Activated naive CD8-positive, alpha-beta T cell (primary cell): ENCODE data around the gene DLG2.
"Not testable (repeated sequence)": the region's sequence is repeated elsewhere in the genome, so short reads cannot be mapped to it uniquely, and the experiment has no call there.

Experiments
- H3K27ac Mint-ChIP-seq: one replicate; pipeline ENCODE4 v1.8.0; 2021; ENCODE audit warnings: mixed read lengths
- H3K27me3 Mint-ChIP-seq: one replicate; pipeline ENCODE4 v1.8.0; 2021; ENCODE audit warnings: mixed read lengths
- H3K36me3 Mint-ChIP-seq: one replicate; pipeline ENCODE4 v1.8.0; 2021; ENCODE audit warnings: mixed read lengths
- H3K4me1 Mint-ChIP-seq: one replicate; pipeline ENCODE4 v1.8.0; 2021; ENCODE audit warnings: low read depth, mixed read lengths
- H3K4me3 Mint-ChIP-seq: one replicate; pipeline ENCODE4 v1.8.0; 2021; ENCODE audit warnings: mild to moderate bottlenecking, mixed read lengths
- H3K9me3 Mint-ChIP-seq: one replicate; pipeline ENCODE4 v1.8.0; 2021; ENCODE audit warnings: low read depth, mixed read lengths

DLG2 gene

GRCh38 chr11:84316866-84317555, 1310.1 kb downstream of the DLG2 start:
- no peak overlapping the region for H3K4me3 Mint-ChIP-seq
- H3K4me1 Mint-ChIP-seq, result no peaks in the 10 kb centered on the region
- H3K9me3 Mint-ChIP-seq, result peaks cover 8% of the 10 kb centered on the region
- H3K36me3 Mint-ChIP-seq, result no peaks in the 10 kb centered on the region
- H3K27me3 Mint-ChIP-seq, result no peaks in the 10 kb centered on the region
- H3K27ac Mint-ChIP-seq, result no peak overlapping the region

DNA sequence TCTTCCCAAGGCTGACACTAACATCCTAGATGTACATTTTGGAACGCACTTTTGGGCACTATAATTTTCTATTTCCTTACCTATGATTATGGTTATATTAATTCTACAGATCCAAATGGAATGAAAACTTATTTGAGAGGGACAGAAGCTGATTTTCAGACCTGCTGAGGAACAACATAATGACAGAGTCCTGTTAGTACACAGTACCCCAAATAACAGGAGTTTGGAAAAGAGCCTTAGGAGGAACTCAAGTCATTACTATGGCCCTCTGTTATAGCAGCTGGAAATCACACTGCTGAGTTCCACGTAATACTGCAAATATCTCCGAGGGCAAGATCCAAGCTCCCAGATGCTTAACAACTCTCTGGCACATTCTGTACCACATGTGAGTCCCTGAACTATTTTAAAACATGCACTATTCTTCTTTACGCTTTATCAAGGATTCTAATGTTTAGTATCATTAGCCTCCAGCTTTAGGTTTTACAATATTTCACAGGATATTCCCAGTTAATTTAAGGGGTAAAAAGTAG, 1313.2 kb downstream of the DLG2 start:
- no peak overlapping the region for H3K4me3 Mint-ChIP-seq

GRCh38 chr11:84310268-84310667, 1316.9 kb downstream of the DLG2 start:
- Mint-ChIP-seq H3K27me3 (no peaks in the 10 kb centered on the region), H3K9me3 (peaks cover 11% of the 10 kb centered on the region), H3K4me3 (no peak overlapping the region), H3K27ac (no peak overlapping the region), H3K36me3 (peaks cover 2% of the 10 kb centered on the region), H3K4me1 (no peaks in the 10 kb centered on the region)

More for the DNA sequence above, 1313.2 kb downstream of the DLG2 start:
- H3K4me1 Mint-ChIP-seq, result no peaks in the 10 kb centered on the region
- no peaks in the 10 kb centered on the region for H3K27me3 Mint-ChIP-seq
- no peaks in the 10 kb centered on the region for H3K36me3 Mint-ChIP-seq
- H3K9me3 Mint-ChIP-seq, result peaks cover 7% of the 10 kb centered on the region
- H3K27ac Mint-ChIP-seq, result no peak overlapping the region

DNA sequence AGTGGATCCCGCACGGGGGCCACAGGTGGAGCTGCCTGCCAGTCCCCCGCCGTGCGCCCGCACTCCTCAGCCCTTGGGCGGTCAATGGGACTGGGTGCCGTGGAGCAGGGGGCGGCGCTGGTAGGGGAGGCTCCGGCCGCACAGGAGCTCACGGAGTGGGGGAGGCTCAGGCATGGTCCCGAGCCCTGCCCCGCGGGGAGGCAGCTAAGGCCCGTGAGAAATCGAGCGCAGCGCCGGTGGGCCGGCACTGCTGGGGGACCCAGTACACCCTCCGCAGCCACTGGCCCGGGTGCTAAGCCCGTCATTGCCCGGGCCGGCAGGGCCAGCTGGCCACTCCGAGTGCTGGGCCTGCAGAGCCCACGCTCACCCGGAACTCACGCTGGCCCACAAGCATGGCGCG, 1318.7 kb downstream of the DLG2 start:
- H3K9me3 Mint-ChIP-seq, result peaks cover 11% of the 10 kb centered on the region
- H3K27me3 Mint-ChIP-seq, H3K27ac Mint-ChIP-seq, H3K36me3 Mint-ChIP-seq, H3K4me3 Mint-ChIP-seq, H3K4me1 Mint-ChIP-seq: not testable (repeated sequence)

- Mint-ChIP-seq H3K4me3 (no peak overlapping the region), H3K27me3 (no peaks in the 10 kb centered on the region), H3K9me3 (peaks cover 10% of the 10 kb centered on the region), H3K4me1 (no peaks in the 10 kb centered on the region), H3K36me3 (no peaks in the 10 kb centered on the region), H3K27ac (no peak overlapping the region)
These were observed 1327.1 kb downstream of the DLG2 start for GRCh38 chr11:84300092-84300491.

DNA sequence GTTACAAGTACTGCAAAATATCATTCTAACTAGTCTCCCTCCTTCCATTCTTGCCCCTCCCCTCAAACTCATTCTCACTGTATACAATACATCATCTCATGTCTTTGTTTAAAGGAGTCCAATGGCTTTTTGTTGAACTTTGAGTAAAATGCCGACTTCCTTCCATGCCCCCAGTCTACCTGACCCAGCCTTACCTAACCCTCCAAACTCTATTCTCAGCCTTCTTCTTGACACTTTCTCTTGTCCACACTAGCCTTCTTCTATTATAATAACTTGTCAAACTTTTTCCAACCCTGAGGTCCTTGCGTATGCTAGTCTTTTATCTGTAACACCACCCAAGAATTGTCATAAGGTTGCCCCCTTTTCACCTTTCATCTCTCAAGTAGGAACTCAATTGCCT, 1329.6 kb downstream of the DLG2 start:
- Mint-ChIP-seq H3K36me3 (no peaks in the 10 kb centered on the region), H3K4me1 (no peaks in the 10 kb centered on the region), H3K9me3 (peaks cover 10% of the 10 kb centered on the region), H3K27ac (no peak overlapping the region), H3K27me3 (no peaks in the 10 kb centered on the region), H3K4me3 (no peak overlapping the region)

DNA sequence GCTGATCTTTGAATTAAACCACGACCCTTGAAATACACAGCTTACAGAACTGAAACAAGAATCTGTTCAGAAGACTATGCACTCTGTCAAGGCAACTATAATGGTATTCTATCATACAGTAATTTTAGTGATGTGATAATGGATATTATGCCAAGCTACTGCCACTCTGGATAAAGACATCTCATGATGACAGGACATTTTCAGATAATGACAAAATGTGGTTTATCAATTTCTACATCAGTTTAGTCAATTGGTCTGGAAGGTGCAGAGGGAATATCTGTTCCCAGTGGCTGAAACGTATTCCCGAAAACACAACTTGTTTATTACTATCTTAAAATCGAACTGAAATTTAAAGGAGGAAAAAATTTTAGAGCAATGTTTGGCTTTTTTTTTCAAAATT, 1331.3 kb downstream of the DLG2 start:
- Mint-ChIP-seq H3K4me1 (no peaks in the 10 kb centered on the region), H3K36me3 (no peaks in the 10 kb centered on the region), H3K27me3 (no peaks in the 10 kb centered on the region), H3K27ac (no peak overlapping the region), H3K4me3 (no peak overlapping the region), H3K9me3 (peaks cover 10% of the 10 kb centered on the region)

GRCh38 chr11:84292955-84293354, 1334.2 kb downstream of the DLG2 start:
- H3K36me3 Mint-ChIP-seq, result no peaks in the 10 kb centered on the region
- H3K4me1 Mint-ChIP-seq, result no peaks in the 10 kb centered on the region
- H3K9me3 Mint-ChIP-seq, result peaks cover 10% of the 10 kb centered on the region
- H3K27me3 Mint-ChIP-seq, result no peaks in the 10 kb centered on the region
- H3K4me3 Mint-ChIP-seq, result no peak overlapping the region
- no peak overlapping the region for H3K27ac Mint-ChIP-seq

- H3K27me3 Mint-ChIP-seq, result no peaks in the 10 kb centered on the region
- peaks cover 11% of the 10 kb centered on the region for H3K9me3 Mint-ChIP-seq
These were observed 1335.1 kb downstream of the DLG2 start for GRCh38 chr11:84292006-84292405.

DNA sequence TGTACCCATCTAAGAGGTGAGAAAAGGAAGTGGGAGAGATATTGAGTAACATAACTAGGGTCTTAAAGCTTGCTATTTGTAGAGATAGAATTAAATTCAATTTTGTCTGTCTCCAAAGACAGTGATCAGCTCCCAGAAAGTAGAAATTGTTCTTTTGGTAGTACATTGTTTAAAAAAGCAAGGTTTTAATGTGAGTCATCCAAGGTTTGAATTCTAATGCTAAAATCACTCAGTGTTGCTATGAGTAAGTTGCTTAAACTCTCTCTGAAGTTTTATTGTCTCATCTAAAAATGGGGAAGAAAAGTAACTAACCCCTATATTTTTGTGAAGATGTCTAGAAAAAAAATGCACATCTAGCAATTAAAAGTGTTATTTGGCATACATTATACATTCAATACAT, 1336.5 kb downstream of the DLG2 start:
- H3K36me3 Mint-ChIP-seq, result no peaks in the 10 kb centered on the region

More at GRCh38 chr11:84292006-84292405, 1335.1 kb downstream of the DLG2 start:
- Mint-ChIP-seq H3K27ac (no peak overlapping the region), H3K4me3 (no peak overlapping the region), H3K36me3 (no peaks in the 10 kb centered on the region), H3K4me1 (no peaks in the 10 kb centered on the region)

DNA sequence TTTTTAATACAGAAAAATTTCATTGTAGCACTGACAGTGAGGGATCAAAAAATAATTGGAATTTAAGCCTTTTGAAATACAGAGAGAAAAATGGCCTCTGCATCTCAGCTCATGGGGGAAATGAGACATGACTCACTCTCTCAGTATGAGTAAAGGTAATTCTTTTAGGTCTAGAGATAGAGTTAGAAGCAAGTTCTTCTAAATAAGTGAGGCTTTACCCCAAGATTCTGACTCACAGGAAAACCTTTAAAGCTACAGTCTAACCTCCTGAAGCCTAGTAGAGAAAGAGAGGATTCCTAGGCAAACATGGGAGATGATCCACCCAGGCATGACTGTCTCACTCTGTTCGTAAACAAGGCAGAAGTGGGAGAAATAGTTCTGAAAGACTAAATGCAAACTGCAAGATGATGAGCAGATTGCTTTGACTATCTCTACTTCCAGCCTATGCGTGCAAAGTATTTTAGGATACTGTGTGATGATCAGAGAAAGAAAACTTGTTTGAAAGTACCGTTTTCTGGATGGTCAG, 1337.7 kb downstream of the DLG2 start:
- Mint-ChIP-seq H3K4me1 (no peaks in the 10 kb centered on the region), H3K27ac (no peak overlapping the region), H3K4me3 (no peak overlapping the region), H3K27me3 (no peaks in the 10 kb centered on the region), H3K36me3 (no peaks in the 10 kb centered on the region), H3K9me3 (peaks cover 13% of the 10 kb centered on the region)

More for the DNA sequence above, 1336.5 kb downstream of the DLG2 start:
- no peak overlapping the region for H3K4me3 Mint-ChIP-seq
- no peak overlapping the region for H3K27ac Mint-ChIP-seq
- no peaks in the 10 kb centered on the region for H3K27me3 Mint-ChIP-seq
- H3K9me3 Mint-ChIP-seq, result peaks cover 8% of the 10 kb centered on the region
- H3K4me1 Mint-ChIP-seq, result no peaks in the 10 kb centered on the region

DNA sequence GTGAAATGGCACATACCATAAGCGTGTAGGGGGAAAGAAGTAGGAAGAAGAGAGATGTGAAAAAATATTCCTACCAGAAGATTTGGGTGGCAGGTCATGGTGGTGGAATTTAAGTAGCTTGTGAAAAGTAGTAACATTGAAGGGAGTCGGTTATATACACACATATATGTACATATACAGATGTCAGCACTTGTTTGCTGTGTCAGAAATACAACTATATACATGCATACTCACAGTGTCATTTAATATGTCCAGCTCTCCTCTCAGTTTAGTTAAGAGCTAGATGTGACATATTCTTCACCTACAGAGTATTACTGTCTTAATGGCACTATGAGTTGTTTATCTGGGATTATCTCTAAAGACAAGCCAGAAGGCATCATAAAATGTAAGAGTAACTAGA, 1353.6 kb downstream of the DLG2 start:
- no peak overlapping the region for H3K27ac Mint-ChIP-seq
- H3K4me3 Mint-ChIP-seq, result no peak overlapping the region
- no peaks in the 10 kb centered on the region for H3K36me3 Mint-ChIP-seq
- peaks cover 19% of the 10 kb centered on the region for H3K9me3 Mint-ChIP-seq
- H3K27me3 Mint-ChIP-seq, result no peaks in the 10 kb centered on the region
- no peaks in the 10 kb centered on the region for H3K4me1 Mint-ChIP-seq

GRCh38 chr11:84270466-84270865, 1356.7 kb downstream of the DLG2 start:
- Mint-ChIP-seq H3K36me3 (no peaks in the 10 kb centered on the region), H3K4me1 (no peaks in the 10 kb centered on the region), H3K9me3 (peaks cover 21% of the 10 kb centered on the region)

DNA sequence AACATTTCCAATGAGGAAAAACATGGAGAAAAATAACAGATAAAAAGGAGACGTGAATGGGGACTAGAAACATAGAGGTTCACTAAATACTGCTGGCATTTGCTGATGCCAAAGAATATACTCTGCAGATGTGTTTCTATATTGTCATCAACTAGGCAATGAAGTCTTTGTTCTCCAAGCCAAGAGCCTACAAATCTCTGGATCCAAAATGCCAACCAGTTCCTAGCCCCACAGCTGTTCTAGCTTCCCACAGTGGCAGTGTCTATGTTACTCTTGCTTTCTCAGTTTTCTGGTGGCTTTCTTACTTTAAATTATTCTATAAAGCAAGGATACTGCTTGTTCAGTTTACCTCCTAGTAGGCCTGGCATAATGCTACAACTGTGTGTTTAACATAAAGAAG, 1363.1 kb downstream of the DLG2 start:
- Mint-ChIP-seq H3K27ac (no peak overlapping the region), H3K4me3 (no peak overlapping the region), H3K27me3 (no peaks in the 10 kb centered on the region), H3K36me3 (no peaks in the 10 kb centered on the region), H3K4me1 (no peaks in the 10 kb centered on the region), H3K9me3 (peaks cover 16% of the 10 kb centered on the region)

More at GRCh38 chr11:84270466-84270865, 1356.7 kb downstream of the DLG2 start:
- Mint-ChIP-seq H3K4me3 (no peak overlapping the region), H3K27ac (no peak overlapping the region), H3K27me3 (no peaks in the 10 kb centered on the region)

DNA sequence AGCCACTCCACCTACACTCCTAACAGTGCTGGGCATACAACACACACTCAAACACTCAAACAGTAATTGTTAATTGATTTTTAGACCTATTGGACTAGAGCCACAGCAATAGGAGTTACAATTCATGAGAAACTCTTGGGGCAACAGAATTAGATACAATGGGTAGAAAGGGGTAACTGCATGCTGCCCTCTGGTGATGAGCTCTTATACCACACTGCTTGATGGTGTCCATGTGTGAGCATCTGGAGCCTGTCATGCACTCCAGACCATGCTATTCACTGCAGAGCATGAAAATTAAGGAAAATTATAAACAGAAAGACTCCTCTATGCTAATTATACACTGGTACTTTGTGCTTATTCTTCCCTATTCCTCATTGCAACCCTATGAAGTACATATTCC, 1365.4 kb downstream of the DLG2 start:
- Mint-ChIP-seq H3K4me3 (no peak overlapping the region), H3K27me3 (no peaks in the 10 kb centered on the region), H3K36me3 (no peaks in the 10 kb centered on the region), H3K9me3 (peaks cover 11% of the 10 kb centered on the region), H3K4me1 (no peaks in the 10 kb centered on the region), H3K27ac (no peak overlapping the region)

DNA sequence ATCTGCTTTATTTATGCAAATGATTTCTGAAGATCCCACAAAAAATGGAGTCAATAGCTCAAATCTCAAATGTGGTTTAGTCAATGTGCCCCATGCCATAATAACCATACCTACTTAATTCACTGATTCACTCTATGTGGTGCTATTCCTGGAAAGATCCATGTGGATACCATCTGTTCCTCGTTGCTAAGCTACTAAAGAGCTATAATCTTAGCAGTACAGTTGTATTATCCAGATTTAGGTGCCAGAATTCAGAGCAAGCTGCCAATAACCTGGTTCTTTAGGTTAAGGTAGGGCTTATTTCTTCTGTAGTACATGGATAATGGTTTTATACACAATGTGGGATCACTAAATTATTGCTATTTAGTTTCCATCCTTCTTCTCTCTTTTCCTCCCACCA, 1366.3 kb downstream of the DLG2 start:
- no peak overlapping the region for H3K4me3 Mint-ChIP-seq
- no peaks in the 10 kb centered on the region for H3K36me3 Mint-ChIP-seq
- H3K9me3 Mint-ChIP-seq, result peaks cover 11% of the 10 kb centered on the region
- H3K27ac Mint-ChIP-seq, result no peak overlapping the region
- H3K27me3 Mint-ChIP-seq, result no peaks in the 10 kb centered on the region
- no peaks in the 10 kb centered on the region for H3K4me1 Mint-ChIP-seq
